ACHN (cell line): ENCODE results near the gene AFAP1.
A peak's percentile ranks its signal among the peaks of the same experiment; 100 is the strongest.

Experiments used
- DNase-seq: peaks from one replicate; pipeline ENCODE4 v3.0.0-alpha.2; 2015
- in situ Hi-C: cut with HindIII; loops from 2 replicates; pipeline ENCODE4 v1.10.0; 2017; ENCODE audit warnings: low sequenced_read_pairs, low pct_ligation_motif_present, low pct_unique_long_range_greater_than_20kb

AFAP1 gene

GRCh38 chr4:7753271-7753670, 186.4 kb downstream of the AFAP1 start:
- in situ Hi-C loops = no loop called here
- DNase-seq = peak; percentile 42

- peak; percentile 75 for DNase-seq
- in situ Hi-C loops = no loop called here
Observed at GRCh38 chr4:7752649-7753048, 187.0 kb downstream of the AFAP1 start.

GRCh38 chr4:7750972-7751371, 188.7 kb downstream of the AFAP1 start:
- DNase-seq = no peak
- in situ Hi-C loops = no loop called here

- in situ Hi-C loops = no loop called here
- no peak for DNase-seq
Observed at GRCh38 chr4:7750523-7750922, 189.1 kb downstream of the AFAP1 start.

- in situ Hi-C loops = no loop called here
- no peak for DNase-seq
Observed at GRCh38 chr4:7747566-7747965, 192.1 kb downstream of the AFAP1 start.

- no peak for DNase-seq
- in situ Hi-C loops = no loop called here
Observed at GRCh38 chr4:7747062-7747385, 192.6 kb downstream of the AFAP1 start.

GRCh38 chr4:7746351-7747061, 193.2 kb downstream of the AFAP1 start:
- in situ Hi-C loops = no loop called here

GRCh38 chr4:7745301-7745885, 194.3 kb downstream of the AFAP1 start:
- in situ Hi-C loops = no loop called here
- no peak for DNase-seq

More at GRCh38 chr4:7746351-7747061, 193.2 kb downstream of the AFAP1 start:
- no peak for DNase-seq

GRCh38 chr4:7744142-7744804, 195.4 kb downstream of the AFAP1 start:
- in situ Hi-C loops = no loop called here
- DNase-seq = no peak

- no peak for DNase-seq
- in situ Hi-C loops = no loop called here
Observed at GRCh38 chr4:7742807-7743280, 196.8 kb downstream of the AFAP1 start.

- in situ Hi-C loops = no loop called here
- no peak for DNase-seq
Observed at GRCh38 chr4:7741946-7742806, 197.5 kb downstream of the AFAP1 start.

GRCh38 chr4:7740866-7741525, 198.7 kb downstream of the AFAP1 start:
- in situ Hi-C loops = no loop called here
- DNase-seq = no peak

GRCh38 chr4:7739918-7740865, 199.5 kb downstream of the AFAP1 start:
- no peak for DNase-seq
- in situ Hi-C loops = no loop called here

- no peak for DNase-seq
- in situ Hi-C loops = no loop called here
Observed at GRCh38 chr4:7739077-7739917, 200.4 kb downstream of the AFAP1 start.

- in situ Hi-C loops = no loop called here
- DNase-seq = no peak
Observed at GRCh38 chr4:7738458-7739076, 201.1 kb downstream of the AFAP1 start.

- in situ Hi-C loops = no loop called here
- no peak for DNase-seq
Observed at GRCh38 chr4:7737752-7738457, 201.8 kb downstream of the AFAP1 start.
